ENCODE data around the gene MYO1B.

DNA sequence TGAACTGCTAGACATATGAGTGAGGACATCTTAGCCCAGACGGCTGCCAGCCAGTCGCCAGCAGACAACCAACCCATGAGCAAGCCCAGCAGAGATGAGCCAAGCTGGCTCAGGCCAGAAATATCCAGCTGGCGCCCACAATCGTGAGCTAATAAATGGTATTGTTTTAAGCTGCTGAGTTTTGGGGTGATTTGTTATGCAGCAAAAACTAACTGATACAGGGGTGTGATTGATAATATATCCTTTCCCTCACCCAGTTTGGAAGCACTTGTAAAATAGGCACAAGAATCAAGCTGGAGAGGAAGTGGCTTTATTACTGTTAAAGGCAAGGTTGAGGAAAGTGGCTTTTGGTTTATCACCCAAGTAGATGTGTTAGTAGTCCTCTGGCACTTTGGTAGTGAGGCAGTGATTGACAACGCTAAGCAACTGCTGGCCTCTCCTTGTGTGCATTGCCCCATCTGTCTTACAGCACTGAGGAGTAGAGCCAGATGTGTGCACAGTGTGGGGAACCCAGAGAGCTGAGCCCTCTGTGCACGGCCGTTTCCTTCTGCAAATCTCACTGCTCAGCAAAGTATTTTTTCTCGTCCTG is 110.1 kb downstream of the MYO1B start:
- TF ChIP-seq, protein P1, sequence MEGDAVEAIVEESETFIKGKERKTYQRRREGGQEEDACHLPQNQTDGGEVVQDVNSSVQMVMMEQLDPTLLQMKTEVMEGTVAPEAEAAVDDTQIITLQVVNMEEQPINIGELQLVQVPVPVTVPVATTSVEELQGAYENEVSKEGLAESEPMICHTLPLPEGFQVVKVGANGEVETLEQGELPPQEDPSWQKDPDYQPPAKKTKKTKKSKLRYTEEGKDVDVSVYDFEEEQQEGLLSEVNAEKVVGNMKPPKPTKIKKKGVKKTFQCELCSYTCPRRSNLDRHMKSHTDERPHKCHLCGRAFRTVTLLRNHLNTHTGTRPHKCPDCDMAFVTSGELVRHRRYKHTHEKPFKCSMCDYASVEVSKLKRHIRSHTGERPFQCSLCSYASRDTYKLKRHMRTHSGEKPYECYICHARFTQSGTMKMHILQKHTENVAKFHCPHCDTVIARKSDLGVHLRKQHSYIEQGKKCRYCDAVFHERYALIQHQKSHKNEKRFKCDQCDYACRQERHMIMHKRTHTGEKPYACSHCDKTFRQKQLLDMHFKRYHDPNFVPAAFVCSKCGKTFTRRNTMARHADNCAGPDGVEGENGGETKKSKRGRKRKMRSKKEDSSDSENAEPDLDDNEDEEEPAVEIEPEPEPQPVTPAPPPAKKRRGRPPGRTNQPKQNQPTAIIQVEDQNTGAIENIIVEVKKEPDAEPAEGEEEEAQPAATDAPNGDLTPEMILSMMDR (IDR thresholded peaks at IDR 0.05): no peak
- TF ChIP-seq ZNF416 (CRISPR knock-in tag; IDR thresholded peaks at IDR 0.05) (no peak), CREB1 (CRISPR knock-in tag; IDR thresholded peaks at IDR 0.05) (no peak), TCF7 (CRISPR knock-in tag; IDR thresholded peaks at IDR 0.05; ENCODE audit: low read depth) (no peak), TEAD4 (CRISPR knock-in tag; IDR thresholded peaks at IDR 0.05) (no peak), NFYB (CRISPR knock-in tag; conservative IDR thresholded peaks at IDR 0.05; ENCODE audit: low read depth) (no peak), MYBL2 (CRISPR knock-in tag; IDR thresholded peaks at IDR 0.05) (no peak), FOXJ3 (CRISPR knock-in tag; IDR thresholded peaks at IDR 0.05; ENCODE audit: borderline replicate concordance) (no peak)
- TF ChIP-seq, protein P2, sequence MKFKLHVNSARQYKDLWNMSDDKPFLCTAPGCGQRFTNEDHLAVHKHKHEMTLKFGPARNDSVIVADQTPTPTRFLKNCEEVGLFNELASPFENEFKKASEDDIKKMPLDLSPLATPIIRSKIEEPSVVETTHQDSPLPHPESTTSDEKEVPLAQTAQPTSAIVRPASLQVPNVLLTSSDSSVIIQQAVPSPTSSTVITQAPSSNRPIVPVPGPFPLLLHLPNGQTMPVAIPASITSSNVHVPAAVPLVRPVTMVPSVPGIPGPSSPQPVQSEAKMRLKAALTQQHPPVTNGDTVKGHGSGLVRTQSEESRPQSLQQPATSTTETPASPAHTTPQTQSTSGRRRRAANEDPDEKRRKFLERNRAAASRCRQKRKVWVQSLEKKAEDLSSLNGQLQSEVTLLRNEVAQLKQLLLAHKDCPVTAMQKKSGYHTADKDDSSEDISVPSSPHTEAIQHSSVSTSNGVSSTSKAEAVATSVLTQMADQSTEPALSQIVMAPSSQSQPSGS (CRISPR knock-in tag; IDR thresholded peaks at IDR 0.05; ENCODE audit: borderline replicate concordance, low read depth): no peak
- TF ChIP-seq, protein P3, sequence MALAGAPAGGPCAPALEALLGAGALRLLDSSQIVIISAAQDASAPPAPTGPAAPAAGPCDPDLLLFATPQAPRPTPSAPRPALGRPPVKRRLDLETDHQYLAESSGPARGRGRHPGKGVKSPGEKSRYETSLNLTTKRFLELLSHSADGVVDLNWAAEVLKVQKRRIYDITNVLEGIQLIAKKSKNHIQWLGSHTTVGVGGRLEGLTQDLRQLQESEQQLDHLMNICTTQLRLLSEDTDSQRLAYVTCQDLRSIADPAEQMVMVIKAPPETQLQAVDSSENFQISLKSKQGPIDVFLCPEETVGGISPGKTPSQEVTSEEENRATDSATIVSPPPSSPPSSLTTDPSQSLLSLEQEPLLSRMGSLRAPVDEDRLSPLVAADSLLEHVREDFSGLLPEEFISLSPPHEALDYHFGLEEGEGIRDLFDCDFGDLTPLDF (CRISPR knock-in tag; IDR thresholded peaks at IDR 0.05): no peak
- TF ChIP-seq, protein P4, sequence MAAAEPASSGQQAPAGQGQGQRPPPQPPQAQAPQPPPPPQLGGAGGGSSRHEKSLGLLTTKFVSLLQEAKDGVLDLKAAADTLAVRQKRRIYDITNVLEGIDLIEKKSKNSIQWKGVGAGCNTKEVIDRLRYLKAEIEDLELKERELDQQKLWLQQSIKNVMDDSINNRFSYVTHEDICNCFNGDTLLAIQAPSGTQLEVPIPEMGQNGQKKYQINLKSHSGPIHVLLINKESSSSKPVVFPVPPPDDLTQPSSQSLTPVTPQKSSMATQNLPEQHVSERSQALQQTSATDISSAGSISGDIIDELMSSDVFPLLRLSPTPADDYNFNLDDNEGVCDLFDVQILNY (CRISPR knock-in tag; IDR thresholded peaks at IDR 0.05): no peak
- TF ChIP-seq, protein P5, sequence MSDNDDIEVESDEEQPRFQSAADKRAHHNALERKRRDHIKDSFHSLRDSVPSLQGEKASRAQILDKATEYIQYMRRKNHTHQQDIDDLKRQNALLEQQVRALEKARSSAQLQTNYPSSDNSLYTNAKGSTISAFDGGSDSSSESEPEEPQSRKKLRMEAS (CRISPR knock-in tag; IDR thresholded peaks at IDR 0.05): no peak
- TF ChIP-seq, protein P6, sequence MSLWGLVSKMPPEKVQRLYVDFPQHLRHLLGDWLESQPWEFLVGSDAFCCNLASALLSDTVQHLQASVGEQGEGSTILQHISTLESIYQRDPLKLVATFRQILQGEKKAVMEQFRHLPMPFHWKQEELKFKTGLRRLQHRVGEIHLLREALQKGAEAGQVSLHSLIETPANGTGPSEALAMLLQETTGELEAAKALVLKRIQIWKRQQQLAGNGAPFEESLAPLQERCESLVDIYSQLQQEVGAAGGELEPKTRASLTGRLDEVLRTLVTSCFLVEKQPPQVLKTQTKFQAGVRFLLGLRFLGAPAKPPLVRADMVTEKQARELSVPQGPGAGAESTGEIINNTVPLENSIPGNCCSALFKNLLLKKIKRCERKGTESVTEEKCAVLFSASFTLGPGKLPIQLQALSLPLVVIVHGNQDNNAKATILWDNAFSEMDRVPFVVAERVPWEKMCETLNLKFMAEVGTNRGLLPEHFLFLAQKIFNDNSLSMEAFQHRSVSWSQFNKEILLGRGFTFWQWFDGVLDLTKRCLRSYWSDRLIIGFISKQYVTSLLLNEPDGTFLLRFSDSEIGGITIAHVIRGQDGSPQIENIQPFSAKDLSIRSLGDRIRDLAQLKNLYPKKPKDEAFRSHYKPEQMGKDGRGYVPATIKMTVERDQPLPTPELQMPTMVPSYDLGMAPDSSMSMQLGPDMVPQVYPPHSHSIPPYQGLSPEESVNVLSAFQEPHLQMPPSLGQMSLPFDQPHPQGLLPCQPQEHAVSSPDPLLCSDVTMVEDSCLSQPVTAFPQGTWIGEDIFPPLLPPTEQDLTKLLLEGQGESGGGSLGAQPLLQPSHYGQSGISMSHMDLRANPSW (CRISPR knock-in tag; conservative IDR thresholded peaks at IDR 0.05; ENCODE audit: low read depth): no peak
